Nephron progenitor cell (in vitro differentiated cells): ENCODE measurements around the gene CHI3L2.

Source experiments
- DNase-seq: peaks from one replicate; pipeline ENCODE4 v3.0.0; 2021
- H3K27ac Mint-ChIP-seq: 2 replicates; pipeline ENCODE4 v1.8.0; 2021; ENCODE audit warnings: mild to moderate bottlenecking, moderate library complexity, mixed read lengths
- H3K27me3 Mint-ChIP-seq: 2 replicates; pipeline ENCODE4 v1.8.0; 2021; ENCODE audit warnings: mild to moderate bottlenecking, low read depth, mixed read lengths; ENCODE audit not compliant: poor library complexity
- H3K36me3 Mint-ChIP-seq: 2 replicates; pipeline ENCODE4 v1.8.0; 2021; ENCODE audit warnings: low read depth, mixed read lengths
- H3K4me1 Mint-ChIP-seq: 2 replicates; pipeline ENCODE4 v1.8.0; 2021; ENCODE audit warnings: mixed read lengths
- H3K4me3 Mint-ChIP-seq: 2 replicates; pipeline ENCODE4 v1.8.0; 2021; ENCODE audit warnings: mild to moderate bottlenecking, moderate library complexity, mixed read lengths
- H3K9me3 Mint-ChIP-seq: 2 replicates; pipeline ENCODE4 v1.8.0; 2021; ENCODE audit warnings: mild to moderate bottlenecking, moderate library complexity, mixed read lengths
- CTCF ChIP-seq: fragments of 200-600 bp; sonication (generic); IDR thresholded peaks from 2 replicates; pipeline ENCODE4 v1.5.0; 2021; ENCODE audit warnings: antibody characterized with exemption

The CHI3L2 gene

GRCh38 chr1:111234258-111234657 is 6.7 kb downstream of the CHI3L2 start:
- H3K27ac Mint-ChIP-seq = peak overlapping the region; percentile 20
- H3K9me3 Mint-ChIP-seq = no peaks in the 10 kb centered on the region
- peaks cover 16% of the 10 kb centered on the region for H3K27me3 Mint-ChIP-seq
- no peaks in the 10 kb centered on the region for H3K4me1 Mint-ChIP-seq
- DNase-seq = no peak
- no peak for TF ChIP-seq CTCF
- H3K36me3 Mint-ChIP-seq = no peaks in the 10 kb centered on the region
- H3K4me3 Mint-ChIP-seq = no peak overlapping the region

GRCh38 chr1:111234866-111235265 is 7.4 kb downstream of the CHI3L2 start:
- no peak for TF ChIP-seq CTCF
- Mint-ChIP-seq H3K9me3 (no peaks in the 10 kb centered on the region), H3K27ac (no peak overlapping the region), H3K36me3 (no peaks in the 10 kb centered on the region), H3K4me1 (no peaks in the 10 kb centered on the region), H3K4me3 (no peak overlapping the region), H3K27me3 (peaks cover 19% of the 10 kb centered on the region)
- no peak for DNase-seq

GRCh38 chr1:111236379-111236778 is 8.9 kb downstream of the CHI3L2 start:
- Mint-ChIP-seq H3K27me3 (peaks cover 16% of the 10 kb centered on the region), H3K4me3 (no peak overlapping the region), H3K36me3 (no peaks in the 10 kb centered on the region), H3K9me3 (no peaks in the 10 kb centered on the region), H3K4me1 (no peaks in the 10 kb centered on the region), H3K27ac (no peak overlapping the region)
- no peak for TF ChIP-seq CTCF
- DNase-seq = no peak

- no peaks in the 10 kb centered on the region for H3K36me3 Mint-ChIP-seq
- TF ChIP-seq CTCF = no peak
- H3K27ac Mint-ChIP-seq = no peak overlapping the region
- DNase-seq = no peak
- H3K4me3 Mint-ChIP-seq = no peak overlapping the region
- H3K27me3 Mint-ChIP-seq = peaks cover 11% of the 10 kb centered on the region
- H3K4me1 Mint-ChIP-seq = no peaks in the 10 kb centered on the region
- H3K9me3 Mint-ChIP-seq = no peaks in the 10 kb centered on the region
These were observed 9.3 kb downstream of the CHI3L2 start for GRCh38 chr1:111236806-111237205.

- H3K4me1 Mint-ChIP-seq = no peaks in the 10 kb centered on the region
- no peak overlapping the region for H3K27ac Mint-ChIP-seq
- TF ChIP-seq CTCF = no peak
- H3K36me3 Mint-ChIP-seq = no peaks in the 10 kb centered on the region
- DNase-seq = no peak
- no peaks in the 10 kb centered on the region for H3K9me3 Mint-ChIP-seq
- peaks cover 11% of the 10 kb centered on the region for H3K27me3 Mint-ChIP-seq
- no peak overlapping the region for H3K4me3 Mint-ChIP-seq
These were observed 10.7 kb downstream of the CHI3L2 start for GRCh38 chr1:111238056-111238795.

DNA sequence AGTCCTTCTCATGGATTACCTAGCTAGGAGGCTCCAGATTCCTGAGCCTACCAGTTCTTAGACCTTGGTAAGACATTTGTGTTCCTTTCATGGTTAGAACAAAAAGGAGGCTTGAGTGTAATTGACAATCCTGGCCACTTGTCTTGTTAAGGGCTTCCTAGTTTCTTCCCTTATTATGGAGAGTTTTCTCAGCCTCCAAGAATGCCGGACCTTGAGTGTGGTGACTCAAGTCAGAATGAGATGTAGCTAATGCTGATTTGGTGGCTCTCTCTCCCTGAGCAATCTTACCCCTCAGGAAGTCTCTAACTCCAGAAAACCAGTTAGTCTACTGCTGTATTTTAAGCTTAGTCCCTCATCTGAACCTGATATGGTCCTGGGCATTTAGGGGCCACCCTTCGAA is 14.3 kb downstream of the CHI3L2 start:
- no peak for TF ChIP-seq CTCF

More for the DNA sequence above, 14.3 kb downstream of the CHI3L2 start:
- Mint-ChIP-seq H3K9me3 (no peaks in the 10 kb centered on the region), H3K27ac (no peak overlapping the region), H3K4me1 (no peaks in the 10 kb centered on the region), H3K36me3 (no peaks in the 10 kb centered on the region), H3K27me3 (peaks cover 4% of the 10 kb centered on the region), H3K4me3 (no peak overlapping the region)
- DNase-seq = no peak
